Lower leg skin (tissue), 3 donors: Measurements from ENCODE around the gene TADA3.

Experiments used
- CTCF ChIP-seq, 3 donors: fragments of 450-650 bp; IDR thresholded peaks; one replicate each; pipeline ENCODE4 v1.5.1; 2016; ENCODE audit warnings: antibody characterized with exemption in 3 of 3, mild to moderate bottlenecking in 3 of 3, moderate library complexity in 2 of 3
- POLR2A ChIP-seq, 2 donors: fragments of 450-650 bp; IDR thresholded peaks; one replicate each; pipeline ENCODE4 v1.6.1; 2016 to 2017; ENCODE audit warnings: antibody characterized with exemption in 2 of 2, mild to moderate bottlenecking in 1 of 2, moderate library complexity in 1 of 2

GRCh38 chr3:9754678-9755077, 37.6 kb downstream of the TADA3 start:
- TF ChIP-seq CTCF (IDR thresholded peaks at IDR 0.05), result no peak
- no peak for TF ChIP-seq POLR2A (IDR thresholded peaks at IDR 0.05)
